CD4-positive, alpha-beta T cell treated with Interleukin-15 for 4 hours (primary cell): ENCODE measurements around the gene TMEM164.

Experiments used
- DNase-seq: peaks from one replicate; pipeline ENCODE4 v3.0.0-alpha.2; 2020; ENCODE audit warnings: low spot score

Gene TMEM164

DNA sequence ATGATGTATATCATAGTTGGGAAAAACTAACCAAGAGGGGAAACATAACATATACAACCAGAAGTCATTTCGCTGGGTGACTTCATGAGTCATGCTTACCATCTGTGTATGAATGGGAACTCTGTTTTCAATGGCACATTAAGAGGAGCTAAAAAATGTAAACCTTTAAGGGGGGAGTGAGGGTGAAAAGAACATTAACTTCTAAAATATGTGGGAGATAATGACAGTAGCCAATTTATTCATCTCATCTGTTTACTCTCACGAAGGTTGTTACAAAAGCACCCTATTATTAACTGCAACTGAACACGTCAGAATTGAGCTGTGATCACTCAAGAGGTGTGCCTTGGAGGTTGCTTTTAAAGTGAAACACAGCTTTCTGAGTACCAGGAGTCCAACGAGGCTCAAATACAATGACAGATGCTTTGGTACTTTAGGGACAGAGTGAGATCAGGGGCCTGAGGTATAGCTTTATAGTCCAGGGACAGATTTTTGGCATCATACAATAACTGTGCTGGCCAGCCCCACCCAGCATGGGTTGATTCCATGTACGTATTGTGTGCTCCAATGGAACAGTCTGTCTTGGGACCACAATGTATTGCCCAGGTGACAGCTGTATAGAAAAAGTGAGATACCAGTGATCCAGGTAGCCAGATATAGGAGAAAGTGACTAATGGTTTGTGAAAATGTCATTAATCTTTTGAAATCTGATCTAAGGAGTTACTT lies 207.7 kb downstream of the TMEM164 start:
- DNase-seq, result no peak

- DNase-seq, result no peak
Observed at GRCh38 chrX:110211340-110211739, 208.4 kb downstream of the TMEM164 start.

GRCh38 chrX:110212299-110212698 lies 209.4 kb downstream of the TMEM164 start:
- DNase-seq, result no peak

- DNase-seq, result no peak
Observed at GRCh38 chrX:110213183-110213582, 210.3 kb downstream of the TMEM164 start.

DNA sequence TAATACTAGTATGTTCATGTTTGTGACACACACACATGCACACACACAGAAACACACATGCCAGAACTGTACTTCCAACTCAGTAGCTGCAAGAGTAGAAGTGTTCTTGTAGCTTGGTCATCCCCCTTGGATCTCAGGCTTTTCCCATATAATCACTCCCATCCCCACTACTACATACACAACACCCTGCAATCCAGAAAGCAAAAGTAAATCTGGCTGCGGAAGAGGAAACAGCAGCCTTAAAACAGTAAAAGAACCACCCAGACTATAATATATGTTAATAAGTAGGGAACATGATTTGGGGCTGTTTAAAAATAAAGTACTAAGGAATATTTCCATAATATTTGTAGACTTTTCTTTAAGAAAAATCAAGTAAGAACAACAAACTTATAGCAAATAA lies 211.8 kb downstream of the TMEM164 start:
- no peak for DNase-seq

GRCh38 chrX:110215411-110215810 lies 212.5 kb downstream of the TMEM164 start:
- no peak for DNase-seq

DNA sequence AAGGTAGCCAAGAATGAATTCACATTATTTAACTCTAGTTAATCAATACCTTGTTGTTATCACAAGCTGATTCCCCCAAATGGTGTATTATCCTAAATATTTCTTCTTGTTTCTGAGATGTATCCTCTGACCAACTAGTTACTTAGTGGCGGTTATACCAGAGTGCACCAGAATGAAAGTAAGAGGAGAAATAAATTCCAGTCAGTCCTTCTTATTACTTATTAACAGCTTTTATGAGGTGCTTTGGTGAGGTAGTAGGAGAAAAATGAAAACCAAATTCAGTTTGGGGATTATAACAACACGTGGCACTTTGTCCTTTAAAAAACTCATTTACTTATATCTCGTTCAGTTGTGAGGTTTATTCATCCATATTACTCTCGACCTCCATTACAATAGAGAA lies 213.1 kb downstream of the TMEM164 start:
- DNase-seq, result no peak

GRCh38 chrX:110218591-110218990 lies 215.7 kb downstream of the TMEM164 start:
- no peak for DNase-seq

DNA sequence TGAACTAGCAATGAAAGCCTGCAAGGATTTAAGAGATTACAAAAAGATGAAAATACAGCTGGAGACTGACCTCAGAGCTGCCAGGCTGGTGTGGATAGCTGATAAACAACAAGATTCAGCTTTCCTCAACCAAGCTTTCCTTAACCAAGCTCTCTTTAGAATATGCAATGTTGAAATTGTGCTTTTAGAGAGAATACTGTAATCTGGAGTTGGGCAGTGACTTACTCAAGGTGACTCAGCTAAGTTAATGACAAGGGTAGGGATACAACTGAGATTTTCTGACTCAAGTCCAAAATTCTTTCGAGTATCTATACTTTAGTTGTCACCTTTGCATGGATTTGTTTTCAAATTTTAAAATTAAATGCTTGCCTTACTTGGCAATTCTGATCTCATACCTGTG lies 217.0 kb downstream of the TMEM164 start:
- DNase-seq, result no peak

GRCh38 chrX:110222497-110223257 lies 219.8 kb downstream of the TMEM164 start:
- no peak for DNase-seq

DNA sequence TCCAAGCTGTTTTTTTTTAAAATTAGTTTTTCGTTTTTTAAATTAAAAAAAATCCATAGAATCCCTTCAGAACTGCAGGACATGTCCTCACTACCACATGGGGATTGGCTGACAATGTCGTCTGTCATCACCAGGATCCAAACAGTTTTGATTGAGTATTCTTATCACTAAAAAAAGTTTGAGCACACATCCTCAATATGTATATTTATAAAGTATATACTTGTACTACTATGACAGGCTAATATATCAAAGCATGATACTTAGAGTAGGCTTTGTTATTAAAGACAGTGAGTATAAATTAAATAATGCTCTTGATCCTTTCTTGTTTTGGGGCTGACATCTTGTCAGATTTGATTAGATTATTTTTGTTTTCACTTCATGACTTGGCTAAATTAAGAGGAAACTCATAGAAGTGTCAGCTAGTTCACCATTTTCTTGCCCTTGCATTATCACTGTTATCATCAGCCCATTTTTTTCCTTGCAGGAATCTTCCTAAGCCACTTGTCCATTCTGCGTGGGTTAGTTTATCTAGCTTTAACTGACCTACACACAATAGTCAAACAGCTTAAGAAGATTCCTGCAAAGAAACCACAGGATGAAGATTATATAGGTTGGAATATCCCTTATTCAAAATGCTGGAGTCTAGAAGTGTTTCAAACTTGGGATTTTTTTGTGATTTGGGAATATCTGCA lies 222.2 kb downstream of the TMEM164 start:
- DNase-seq, result no peak

DNA sequence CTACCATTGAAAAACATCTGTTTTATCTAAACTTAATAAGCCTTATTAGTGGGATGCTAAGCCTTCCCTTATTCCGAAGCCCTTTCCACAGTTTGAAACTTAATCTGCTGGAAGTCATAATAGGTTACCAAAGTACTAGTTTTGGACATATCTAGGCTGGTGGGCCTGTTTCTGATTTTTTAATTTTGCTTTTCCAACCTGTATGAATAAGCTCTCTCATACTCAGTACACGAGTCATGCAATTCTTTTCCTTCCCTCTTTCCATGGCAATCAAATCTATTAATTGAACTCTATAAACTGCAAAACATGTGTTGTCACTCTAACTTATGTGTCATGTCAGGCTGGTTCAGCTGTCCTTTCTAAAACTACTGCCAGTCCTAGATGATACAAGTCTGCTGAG lies 224.0 kb downstream of the TMEM164 start:
- DNase-seq, result no peak
